ENCODE data around the gene PTPRN2. TPM values are rescaled to one million over a fixed set of nuclear protein-coding genes. Genes with fewer than 3 reads are reported as not detected.

Gene PTPRN2
- total RNA-seq, 1 donor from 2014 or later: 11.4 TPM

DNA sequence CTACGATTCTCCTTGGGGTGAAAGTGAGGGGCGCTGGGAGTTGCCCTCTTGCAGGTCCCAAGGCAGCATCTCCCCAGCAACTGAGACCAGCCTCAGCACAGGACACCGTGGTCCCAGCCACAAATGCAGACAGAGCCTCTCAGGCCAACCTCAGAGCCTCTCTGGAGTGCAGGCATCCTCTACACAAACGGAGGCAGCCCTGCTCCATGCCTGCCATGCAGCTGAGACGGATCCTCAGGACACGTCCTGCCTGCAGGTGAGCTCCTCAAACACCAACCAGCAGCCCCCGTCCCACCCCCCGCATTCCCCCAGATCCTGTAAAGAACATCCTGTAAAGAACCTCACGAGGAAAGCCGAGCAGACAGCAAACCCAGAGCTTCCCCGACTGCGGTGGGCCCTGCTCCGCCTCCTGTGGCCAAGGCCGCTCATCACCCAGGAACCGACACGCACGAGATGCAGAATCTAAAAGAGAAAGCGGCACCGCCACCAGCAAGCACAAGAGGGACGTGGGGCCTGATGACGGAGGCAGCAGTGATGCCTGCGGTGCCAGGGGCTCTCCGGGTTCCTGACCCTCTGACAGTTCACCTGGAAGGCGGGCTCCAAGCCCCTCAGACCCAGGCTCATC, 186.9 kb downstream of the PTPRN2 start:
- H3K4me1 Mint-ChIP-seq (ENCODE audit: low read depth): peaks cover 10% of the 10 kb centered on the region
- no peak for DNase-seq (ENCODE audit: low spot score, unreplicated experiment)
- peaks cover 8% of the 10 kb centered on the region for H3K9me3 Mint-ChIP-seq (ENCODE audit: low read depth)
- no peak overlapping the region for H3K27ac Mint-ChIP-seq
- TF ChIP-seq, protein P1, sequence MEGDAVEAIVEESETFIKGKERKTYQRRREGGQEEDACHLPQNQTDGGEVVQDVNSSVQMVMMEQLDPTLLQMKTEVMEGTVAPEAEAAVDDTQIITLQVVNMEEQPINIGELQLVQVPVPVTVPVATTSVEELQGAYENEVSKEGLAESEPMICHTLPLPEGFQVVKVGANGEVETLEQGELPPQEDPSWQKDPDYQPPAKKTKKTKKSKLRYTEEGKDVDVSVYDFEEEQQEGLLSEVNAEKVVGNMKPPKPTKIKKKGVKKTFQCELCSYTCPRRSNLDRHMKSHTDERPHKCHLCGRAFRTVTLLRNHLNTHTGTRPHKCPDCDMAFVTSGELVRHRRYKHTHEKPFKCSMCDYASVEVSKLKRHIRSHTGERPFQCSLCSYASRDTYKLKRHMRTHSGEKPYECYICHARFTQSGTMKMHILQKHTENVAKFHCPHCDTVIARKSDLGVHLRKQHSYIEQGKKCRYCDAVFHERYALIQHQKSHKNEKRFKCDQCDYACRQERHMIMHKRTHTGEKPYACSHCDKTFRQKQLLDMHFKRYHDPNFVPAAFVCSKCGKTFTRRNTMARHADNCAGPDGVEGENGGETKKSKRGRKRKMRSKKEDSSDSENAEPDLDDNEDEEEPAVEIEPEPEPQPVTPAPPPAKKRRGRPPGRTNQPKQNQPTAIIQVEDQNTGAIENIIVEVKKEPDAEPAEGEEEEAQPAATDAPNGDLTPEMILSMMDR (IDR thresholded peaks at IDR 0.05; ENCODE audit: unreplicated experiment): no peak
- H3K4me3 Mint-ChIP-seq (ENCODE audit: low read depth): no peak overlapping the region
- peaks cover 3% of the 10 kb centered on the region for H3K36me3 Mint-ChIP-seq (ENCODE audit: insufficient read depth)
- H3K27me3 Mint-ChIP-seq: peaks cover 5% of the 10 kb centered on the region

DNA sequence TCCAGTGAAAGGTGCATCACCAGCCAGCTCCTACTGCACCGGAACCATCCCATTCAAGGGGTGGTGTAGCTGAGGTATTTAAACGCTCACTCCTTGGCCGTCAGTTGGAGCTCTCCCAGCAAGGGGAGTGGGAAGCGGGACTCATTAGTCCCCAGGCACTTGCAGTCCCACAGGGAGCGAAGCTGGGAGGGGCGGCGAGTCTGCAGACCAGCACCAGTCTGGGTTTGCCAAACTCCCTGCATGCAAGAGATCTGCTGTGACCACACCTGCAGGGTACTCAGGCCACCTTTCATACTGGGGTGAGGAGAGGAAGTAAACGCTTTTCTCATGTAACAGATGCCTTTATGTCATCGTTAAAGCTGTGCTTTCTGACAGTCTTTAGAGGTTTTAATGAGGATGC, 187.9 kb downstream of the PTPRN2 start:
- peaks cover 5% of the 10 kb centered on the region for H3K27me3 Mint-ChIP-seq
- no peak overlapping the region for H3K4me3 Mint-ChIP-seq (ENCODE audit: low read depth)
- no peak overlapping the region for H3K27ac Mint-ChIP-seq
- peaks cover 3% of the 10 kb centered on the region for H3K36me3 Mint-ChIP-seq (ENCODE audit: insufficient read depth)
- DNase-seq (ENCODE audit: low spot score, unreplicated experiment): no peak
- peaks cover 5% of the 10 kb centered on the region for H3K4me1 Mint-ChIP-seq (ENCODE audit: low read depth)
- TF ChIP-seq, protein P1 (IDR thresholded peaks at IDR 0.05; ENCODE audit: unreplicated experiment): no peak
- H3K9me3 Mint-ChIP-seq (ENCODE audit: low read depth): peaks cover 8% of the 10 kb centered on the region

DNA sequence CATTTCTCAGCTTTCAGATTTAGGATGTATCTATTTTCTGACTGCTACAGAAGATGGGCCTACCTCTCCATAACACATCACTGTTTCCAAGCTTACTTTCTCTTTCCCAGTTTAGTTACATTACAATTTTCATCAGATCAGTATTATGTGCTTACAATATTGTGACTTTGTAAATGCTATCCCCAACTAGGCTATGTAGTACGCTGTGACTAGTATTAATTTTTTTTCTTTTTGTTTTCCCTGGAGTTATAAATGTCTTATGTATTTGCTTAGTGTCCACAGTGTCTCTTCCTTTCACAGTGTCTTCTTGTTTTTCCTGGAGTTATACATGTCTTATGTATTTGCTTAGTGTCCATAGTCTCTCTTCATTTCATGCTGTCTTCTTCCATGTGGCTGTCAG, 188.9 kb downstream of the PTPRN2 start:
- peaks cover 8% of the 10 kb centered on the region for H3K9me3 Mint-ChIP-seq (ENCODE audit: low read depth)
- no peak for DNase-seq (ENCODE audit: low spot score, unreplicated experiment)
- peaks cover 5% of the 10 kb centered on the region for H3K4me1 Mint-ChIP-seq (ENCODE audit: low read depth)
- peaks cover 5% of the 10 kb centered on the region for H3K27me3 Mint-ChIP-seq
- no peak overlapping the region for H3K27ac Mint-ChIP-seq
- no peak overlapping the region for H3K4me3 Mint-ChIP-seq (ENCODE audit: low read depth)
- peaks cover 3% of the 10 kb centered on the region for H3K36me3 Mint-ChIP-seq (ENCODE audit: insufficient read depth)
- TF ChIP-seq, protein P1 (IDR thresholded peaks at IDR 0.05; ENCODE audit: unreplicated experiment): no peak

DNA sequence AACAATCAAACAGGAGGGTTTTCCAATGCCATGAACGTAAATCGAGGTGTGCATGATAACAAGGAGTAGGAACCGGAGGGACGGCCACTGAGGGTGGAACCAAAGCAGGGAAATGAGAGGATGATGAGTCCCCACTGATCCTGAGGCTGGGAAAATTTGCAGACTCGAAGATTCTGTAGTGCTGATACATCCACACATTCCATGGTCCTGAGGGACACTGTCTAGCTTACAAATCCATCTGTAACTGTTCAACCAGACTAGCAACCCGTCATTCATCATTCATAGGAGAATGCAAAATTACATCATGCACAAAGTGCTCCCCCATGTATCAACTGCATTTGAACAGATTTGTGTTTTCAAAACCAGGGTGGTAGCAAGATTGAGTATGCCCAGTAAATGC, 189.7 kb downstream of the PTPRN2 start:
- H3K27ac Mint-ChIP-seq: no peak overlapping the region
- H3K27me3 Mint-ChIP-seq: peaks cover 5% of the 10 kb centered on the region
- no peak for DNase-seq (ENCODE audit: low spot score, unreplicated experiment)
- peaks cover 5% of the 10 kb centered on the region for H3K4me1 Mint-ChIP-seq (ENCODE audit: low read depth)
- TF ChIP-seq, protein P1 (IDR thresholded peaks at IDR 0.05; ENCODE audit: unreplicated experiment): no peak
- H3K9me3 Mint-ChIP-seq (ENCODE audit: low read depth): peaks cover 8% of the 10 kb centered on the region
- H3K4me3 Mint-ChIP-seq (ENCODE audit: low read depth): no peak overlapping the region
- H3K36me3 Mint-ChIP-seq (ENCODE audit: insufficient read depth): peaks cover 3% of the 10 kb centered on the region

DNA sequence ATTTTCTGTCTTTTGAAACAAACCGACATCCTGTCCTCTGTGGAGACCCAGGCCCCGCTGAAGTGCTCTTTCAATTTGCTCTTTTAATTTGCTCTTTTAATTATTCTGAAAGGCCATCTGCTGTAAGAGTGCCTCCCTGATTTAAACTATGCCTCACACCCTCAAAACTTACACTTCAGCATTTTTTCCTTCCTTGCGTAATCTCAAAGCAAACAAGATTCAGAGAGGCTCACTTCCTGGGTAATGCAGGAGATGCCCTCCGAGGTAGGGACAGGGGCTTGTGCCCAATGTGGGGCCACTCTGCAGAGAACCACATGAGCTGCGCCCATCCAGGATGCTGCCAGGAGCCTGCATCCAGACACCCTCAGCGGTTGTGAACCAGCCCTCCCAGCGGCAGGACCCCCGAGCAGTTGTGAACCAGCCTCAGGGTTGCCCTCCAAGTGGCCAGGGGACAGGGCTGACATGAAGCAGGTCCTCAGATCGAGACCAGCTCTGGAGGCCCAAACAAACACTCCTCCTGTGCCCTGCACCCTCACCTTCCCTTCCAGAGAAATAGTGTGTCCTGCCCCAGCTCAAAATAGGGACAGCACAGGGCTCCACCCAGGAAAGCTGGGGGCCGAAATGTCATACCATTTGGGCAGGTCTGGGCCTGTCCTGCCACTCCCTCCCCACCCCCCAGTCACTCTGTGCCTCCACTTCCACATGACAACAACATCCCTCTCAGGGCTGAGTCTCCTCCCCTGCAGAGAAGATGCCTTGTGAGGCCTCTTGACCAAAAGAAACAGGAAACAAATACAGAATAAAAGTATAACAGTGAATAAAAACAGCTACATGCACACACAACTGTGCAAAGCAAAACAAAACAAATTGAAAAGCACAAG, 190.4 kb downstream of the PTPRN2 start:
- peaks cover 8% of the 10 kb centered on the region for H3K9me3 Mint-ChIP-seq (ENCODE audit: low read depth)
- peaks cover 5% of the 10 kb centered on the region for H3K4me1 Mint-ChIP-seq (ENCODE audit: low read depth)
- H3K27ac Mint-ChIP-seq: no peak overlapping the region
- peaks cover 5% of the 10 kb centered on the region for H3K27me3 Mint-ChIP-seq
- TF ChIP-seq, protein P1 (IDR thresholded peaks at IDR 0.05; ENCODE audit: unreplicated experiment): no peak
- H3K4me3 Mint-ChIP-seq (ENCODE audit: low read depth): no peak overlapping the region
- no peak for DNase-seq (ENCODE audit: low spot score, unreplicated experiment)
- peaks cover 3% of the 10 kb centered on the region for H3K36me3 Mint-ChIP-seq (ENCODE audit: insufficient read depth)
